AG10803 (cell line): Measurements from ENCODE around the gene IFIT3.
"Not testable (repeated sequence)": the region's sequence is repeated elsewhere in the genome, so short reads cannot be mapped to it uniquely, and the experiment has no call there.

Source experiments
- DNase-seq: peaks from one replicate; pipeline ENCODE4 v3.0.0; 2010; ENCODE audit warnings: low read depth
- H3K4me3 ChIP-seq: 2 replicates; pipeline ENCODE4 v1.5.1; 2011; ENCODE audit warnings: mild to moderate bottlenecking, low read length, control low read depth
- CTCF ChIP-seq: conservative IDR thresholded peaks from 2 replicates; pipeline ENCODE4 v1.5.1; 2011; ENCODE audit warnings: mild to moderate bottlenecking, low read length, control low read depth, inconsistent platforms

IFIT3 gene

GRCh38 chr10:89330537-89331212, 2.9 kb downstream of the IFIT3 start:
- no peak overlapping the region for H3K4me3 ChIP-seq
- no peak for DNase-seq
- no peak for TF ChIP-seq CTCF

DNA sequence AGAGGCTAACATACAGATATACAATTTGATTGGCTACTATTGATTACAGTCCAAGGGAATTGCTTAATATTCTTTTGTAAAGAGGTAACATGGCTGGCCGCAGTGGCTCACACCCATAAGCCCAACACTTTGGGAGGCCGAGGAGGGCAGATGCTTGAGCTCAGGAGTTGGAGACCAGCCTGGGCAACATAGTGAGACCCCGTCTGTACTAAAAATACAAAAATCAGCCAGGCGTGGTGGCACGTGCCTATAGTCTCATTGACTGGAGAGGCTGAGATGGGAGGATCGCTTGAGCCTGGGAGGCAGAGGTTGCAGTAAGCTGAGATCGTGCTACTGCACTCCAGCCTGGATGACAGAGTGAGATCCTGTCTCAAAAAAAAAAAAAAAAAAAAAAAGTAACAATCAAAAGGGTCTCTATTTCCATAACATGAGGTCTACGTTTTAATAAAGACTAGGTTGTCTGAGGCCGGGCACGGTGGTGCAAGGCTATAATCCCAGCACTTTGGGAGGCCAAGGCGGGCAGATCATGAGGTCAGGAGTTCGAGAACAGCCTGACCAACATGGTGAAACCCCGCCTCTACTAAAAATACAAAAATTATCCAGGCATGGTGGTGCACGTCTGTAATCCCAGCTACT, 3.8 kb downstream of the IFIT3 start:
- DNase-seq, H3K4me3 ChIP-seq: not testable (repeated sequence)

- TF ChIP-seq CTCF: no peak
- DNase-seq: peak; percentile 71
These were observed 4.4 kb downstream of the IFIT3 start for GRCh38 chr10:89332123-89332633.

DNA sequence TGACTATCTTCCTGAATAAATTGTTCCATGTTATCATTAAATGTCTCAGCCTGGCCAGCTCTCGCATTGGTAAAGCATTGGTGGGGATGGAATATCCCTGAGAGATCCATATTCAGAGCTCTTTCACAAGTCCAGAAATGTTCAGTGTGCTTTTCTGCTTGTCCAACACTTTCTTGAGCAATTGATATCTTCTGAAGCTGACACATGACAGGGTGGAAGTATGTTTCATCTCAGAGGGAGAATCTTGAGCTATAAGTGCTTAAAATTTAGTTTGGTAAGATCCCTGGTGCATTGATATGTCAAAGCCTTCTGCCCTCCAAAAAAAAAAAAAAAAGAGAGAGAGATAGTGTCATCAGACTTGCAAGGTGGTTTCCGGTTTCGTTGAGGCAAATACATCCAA, 7.4 kb downstream of the IFIT3 start:
- TF ChIP-seq CTCF: no peak
- H3K4me3 ChIP-seq: no peak overlapping the region
- no peak for DNase-seq

More at GRCh38 chr10:89332123-89332633, 4.4 kb downstream of the IFIT3 start:
- H3K4me3 ChIP-seq: peak overlapping the region; percentile 51

DNA sequence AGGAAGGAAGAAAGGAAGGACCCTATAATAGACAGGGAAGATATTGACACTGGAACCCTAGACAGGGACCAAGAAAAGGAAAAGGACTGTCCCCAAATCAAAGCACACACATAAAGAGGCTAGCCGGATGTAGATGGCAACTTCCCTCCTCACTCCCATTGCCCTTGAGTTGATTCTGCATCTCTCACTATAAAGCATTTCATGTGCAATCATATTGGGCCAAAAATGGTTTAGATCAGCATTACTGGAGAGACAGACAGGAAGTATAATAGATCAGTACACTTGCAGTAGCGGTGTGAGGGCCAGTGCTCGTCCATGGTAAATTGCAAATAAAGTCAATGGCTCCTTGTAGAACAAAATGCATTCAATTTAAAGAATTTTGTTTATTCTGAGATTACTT, 8.4 kb downstream of the IFIT3 start:
- TF ChIP-seq CTCF: no peak
- no peak overlapping the region for H3K4me3 ChIP-seq

GRCh38 chr10:89337484-89337883, 9.7 kb downstream of the IFIT3 start:
- DNase-seq: peak; percentile 47
- TF ChIP-seq CTCF: no peak
- H3K4me3 ChIP-seq: no peak overlapping the region

More for the DNA sequence above, 8.4 kb downstream of the IFIT3 start:
- DNase-seq: no peak

DNA sequence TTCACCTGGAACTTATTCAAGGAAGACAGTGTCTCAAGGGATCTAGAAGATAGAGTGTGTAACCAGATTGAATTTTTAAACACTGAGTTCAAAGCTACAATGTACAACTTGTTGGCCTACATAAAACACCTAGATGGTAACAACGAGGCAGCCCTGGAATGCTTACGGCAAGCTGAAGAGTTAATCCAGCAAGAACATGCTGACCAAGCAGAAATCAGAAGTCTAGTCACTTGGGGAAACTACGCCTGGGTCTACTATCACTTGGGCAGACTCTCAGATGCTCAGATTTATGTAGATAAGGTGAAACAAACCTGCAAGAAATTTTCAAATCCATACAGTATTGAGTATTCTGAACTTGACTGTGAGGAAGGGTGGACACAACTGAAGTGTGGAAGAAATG, 10.9 kb downstream of the IFIT3 start:
- DNase-seq: no peak
- no peak overlapping the region for H3K4me3 ChIP-seq
- no peak for TF ChIP-seq CTCF
